OCI-LY7 (cell line): ENCODE data around the gene CEBPB.
"Not testable (repeated sequence)": the region's sequence is repeated elsewhere in the genome, so short reads cannot be mapped to it uniquely, and the experiment has no call there.

ENCODE experiments used
- CTCF ChIP-seq: fragments of 200-600 bp; sonication (generic); conservative IDR thresholded peaks from 2 replicates; pipeline ENCODE4 v1.5.1; 2014; ENCODE audit warnings: mild to moderate bottlenecking, antibody characterized with exemption, low read length, moderate library complexity, mixed read lengths
- EZH2phosphoT487 ChIP-seq: fragments of 200-600 bp; sonication (generic); IDR thresholded peaks from 2 replicates; pipeline ENCODE4 v1.6.1; 2018; ENCODE audit warnings: low read depth, borderline replicate concordance, mild to moderate bottlenecking, mixed run types, antibody characterized with exemption, low read length, moderate library complexity, mixed read lengths

GRCh38 chr20:50208815-50209214 lies 18.2 kb downstream of the CEBPB start:
- not testable (repeated sequence) for TF ChIP-seq CTCF, EZH2phosphoT487
